GM12878 (cell line): ENCODE results near the gene THSD4. TPM values are rescaled to one million over a fixed set of nuclear protein-coding genes. Genes with fewer than 3 reads are reported as not detected.

ENCODE experiments used
- CUX1 ChIP-seq: IDR thresholded peaks from 2 replicates; pipeline ENCODE4 v1.6.1; 2012; ENCODE audit warnings: improper control_type of control experiment, low read depth, low read length; ENCODE audit not compliant: insufficient replicate concordance
- ETV6 ChIP-seq, 2 experiments: fragments of 450-650 bp in 1 of 2; IDR thresholded peaks in 1 of 2; conservative IDR thresholded peaks in 1 of 2; 2 replicates each; pipeline ENCODE4 v1.6.1; 2014; ENCODE audit warnings: antibody characterized with exemption in 1 of 2, borderline replicate concordance in 1 of 2, low read depth in 1 of 2, mild to moderate bottlenecking in 1 of 2, moderate library complexity in 1 of 2
- MEF2B ChIP-seq: fragments of 450-650 bp; IDR thresholded peaks from 2 replicates; pipeline ENCODE4 v1.6.1; 2018; ENCODE audit warnings: mild to moderate bottlenecking, moderate library complexity; ENCODE audit not compliant: partially characterized antibody, poor library complexity, severe bottlenecking
- RELB ChIP-seq: fragments of 450-650 bp; IDR thresholded peaks from 2 replicates; pipeline ENCODE4 v1.6.1; 2017; ENCODE audit warnings: low read depth, mild to moderate bottlenecking, moderate library complexity
- ZBTB40 ChIP-seq: fragments of 450-650 bp; IDR thresholded peaks from 2 replicates; pipeline ENCODE4 v1.6.1; 2016; ENCODE audit warnings: mild to moderate bottlenecking, moderate library complexity, borderline replicate concordance
- polyA plus RNA-seq, 11 experiments: library from polyadenylated mRNA; depleted of rRNA in 4 of 11; unstranded in 6 of 11; stranded (reverse) in 5 of 11; fragments of >200 nt; fragmentation: Nextera tagmentation in 4 of 11; fragmentation: Illumina TruSeq in 1 of 11; extraction: Ambion mirVana in 4 of 11; extraction: Trizol in 1 of 11; gene quantifications; 1 replicate in 1 of 11; 2 replicates in 10 of 11; pipeline versions ENCODE4 v1.2.1 to v1.2.3, GENCODE V29; 2011 to 2016; ENCODE audit warnings: inconsistent platforms in 2 of 11, missing spikeins in 2 of 11, low read depth in 1 of 11
- total RNA-seq, 4 experiments: library from RNA; depleted of rRNA in 3 of 4; stranded (reverse); fragments of >200 nt in 3 of 4; fragmentation: Illumina TruSeq in 1 of 4; extraction: Trizol in 1 of 4; gene quantifications; 2 replicates each; pipeline versions ENCODE4 v1.2.1 to v1.2.3, GENCODE V29; 2013 to 2021

The THSD4 gene
- total and polyA plus RNA-seq, 10 of the 15 experiments (the other 5 are each of a cell fraction or from before 2014, with no cell fraction given), result 0.04 to 0.13 (median 0.05) TPM; not detected in 7

- TF ChIP-seq CUX1, result no peak
- no peak for TF ChIP-seq RELB
- no peak for TF ChIP-seq ETV6 (conservative IDR thresholded peaks at IDR 0.05 in 1 of 2, IDR thresholded peaks at IDR 0.05 in 1 of 2; ENCODE audit: borderline replicate concordance in 1 of 2, low read depth in 1 of 2)
- TF ChIP-seq ZBTB40, result no peak
- TF ChIP-seq MEF2B, result no peak
Measured at GRCh38 chr15:71677766-71678165, 562.5 kb downstream of the THSD4 start (continued).
